Activated gamma-delta T cell (primary cell): Measurements from ENCODE around the gene ABHD16B.

Source experiments
- DNase-seq: peaks from one replicate; lab custom pipeline; 2025; lab: John Stamatoyannopoulos, UW

Gene ABHD16B

GRCh38 chr20:63895952-63896263 lies 34.6 kb downstream of the ABHD16B start:
- DNase-seq, result no peak

- DNase-seq, result no peak
Observed at GRCh38 chr20:63896264-63897105, 35.2 kb downstream of the ABHD16B start.

- no peak for DNase-seq
Observed at GRCh38 chr20:63897978-63898561, 36.8 kb downstream of the ABHD16B start.

- DNase-seq, result no peak
Observed at GRCh38 chr20:63898882-63899558, 37.7 kb downstream of the ABHD16B start.

GRCh38 chr20:63900413-63900812 lies 39.1 kb downstream of the ABHD16B start:
- no peak for DNase-seq

GRCh38 chr20:63903796-63904561 lies 42.7 kb downstream of the ABHD16B start:
- no peak for DNase-seq

GRCh38 chr20:63908008-63908682 lies 46.8 kb downstream of the ABHD16B start:
- no peak for DNase-seq

- DNase-seq, result no peak
Observed at GRCh38 chr20:63911176-63911575, 49.9 kb downstream of the ABHD16B start.
